ENCODE measurements around the gene METTL21C. TPM values are rescaled to one million over a fixed set of nuclear protein-coding genes. Genes with fewer than 3 reads are reported as not detected.

METTL21C gene
- polyA plus RNA-seq, 3 donors, result not detected

DNA sequence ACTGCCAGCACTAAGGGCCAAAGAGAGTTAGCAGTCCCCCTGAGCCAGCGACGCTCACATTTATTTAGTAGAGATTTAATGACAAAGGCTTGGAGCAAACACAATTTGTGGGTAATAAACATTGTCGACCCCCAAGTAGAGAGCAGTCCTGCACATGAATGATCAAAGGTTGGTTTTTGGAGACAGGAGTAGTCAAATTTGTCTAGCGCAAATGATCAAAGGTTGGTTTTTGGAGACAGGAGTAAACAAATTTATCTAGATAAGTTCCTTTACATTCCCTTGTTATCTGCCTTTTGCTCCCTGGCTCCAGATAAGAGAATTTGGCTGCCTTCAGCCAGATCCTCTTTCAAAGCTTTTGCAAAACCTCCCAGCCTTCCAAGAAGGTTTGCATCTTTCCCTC is 26.9 kb downstream of the METTL21C start:
- H3K36me3 ChIP-seq (replicated peaks in 1 of 2; ENCODE audit: control insufficient read depth in 1 of 2, insufficient read depth in 2 of 2, low read length in 2 of 2), result peaks cover 78 to 99% of the 10 kb centered on the region in 2 donors
- 100% methylated on average over 3 of the region's 4 CpGs for WGBS (ENCODE audit: insufficient coverage)
- H3K27ac Mint-ChIP-seq, result peak overlapping the region in 1 of 7 donors; percentile 1
- intact Hi-C loops (cut with micrococcal nuclease), result no loop called here
- no peaks in the 10 kb centered on the region for H3K27me3 ChIP-seq (ENCODE audit: control insufficient read depth in 2 of 2, insufficient read depth in 2 of 2, low read length in 2 of 2)
- no peak for DNase-seq
- H3K4me1 ChIP-seq (ENCODE audit: control insufficient read depth in 1 of 2, insufficient read depth in 2 of 2, low read length in 2 of 2), result no peaks in the 10 kb centered on the region
- no peak overlapping the region for H3K4me3 ChIP-seq (replicated peaks in 1 of 3; ENCODE audit: low read depth in 2 of 3, low read length in 3 of 3)
- peaks cover 85 to 89% of the 10 kb centered on the region in 2 donors for H3K36me3 Mint-ChIP-seq
- H3K9me3 ChIP-seq (replicated peaks in 1 of 2; ENCODE audit: control insufficient read depth in 1 of 2, insufficient read depth in 1 of 2, low read length in 2 of 2), result peaks cover 5 to 6% of the 10 kb centered on the region in 2 donors
- H3K4me3 Mint-ChIP-seq, result no peak overlapping the region
- H3K9me3 Mint-ChIP-seq, result peaks cover 1 to 13% (median 6%) of the 10 kb centered on the region in 7 donors
- TF ChIP-seq, protein P1, sequence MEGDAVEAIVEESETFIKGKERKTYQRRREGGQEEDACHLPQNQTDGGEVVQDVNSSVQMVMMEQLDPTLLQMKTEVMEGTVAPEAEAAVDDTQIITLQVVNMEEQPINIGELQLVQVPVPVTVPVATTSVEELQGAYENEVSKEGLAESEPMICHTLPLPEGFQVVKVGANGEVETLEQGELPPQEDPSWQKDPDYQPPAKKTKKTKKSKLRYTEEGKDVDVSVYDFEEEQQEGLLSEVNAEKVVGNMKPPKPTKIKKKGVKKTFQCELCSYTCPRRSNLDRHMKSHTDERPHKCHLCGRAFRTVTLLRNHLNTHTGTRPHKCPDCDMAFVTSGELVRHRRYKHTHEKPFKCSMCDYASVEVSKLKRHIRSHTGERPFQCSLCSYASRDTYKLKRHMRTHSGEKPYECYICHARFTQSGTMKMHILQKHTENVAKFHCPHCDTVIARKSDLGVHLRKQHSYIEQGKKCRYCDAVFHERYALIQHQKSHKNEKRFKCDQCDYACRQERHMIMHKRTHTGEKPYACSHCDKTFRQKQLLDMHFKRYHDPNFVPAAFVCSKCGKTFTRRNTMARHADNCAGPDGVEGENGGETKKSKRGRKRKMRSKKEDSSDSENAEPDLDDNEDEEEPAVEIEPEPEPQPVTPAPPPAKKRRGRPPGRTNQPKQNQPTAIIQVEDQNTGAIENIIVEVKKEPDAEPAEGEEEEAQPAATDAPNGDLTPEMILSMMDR (IDR thresholded peaks at IDR 0.05), result no peak
- H3K27ac ChIP-seq (ENCODE audit: low read depth in 1 of 2, low read length in 2 of 2), result no peak overlapping the region
- H2AFZ ChIP-seq (ENCODE audit: insufficient read depth, low read depth, low read length, poor library complexity, severe bottlenecking), result no peak overlapping the region
- H3K9ac ChIP-seq (ENCODE audit: insufficient read depth, low read length, poor library complexity, severe bottlenecking), result no peak overlapping the region
- no peaks in the 10 kb centered on the region for H3K79me2 ChIP-seq (ENCODE audit: insufficient read depth, low read length)
- no peaks in the 10 kb centered on the region for H3K4me1 Mint-ChIP-seq
- no peaks in the 10 kb centered on the region for H4K20me1 ChIP-seq (ENCODE audit: insufficient read depth, low read length)
- H3K4me2 ChIP-seq (replicated peaks; ENCODE audit: extremely low read depth, low read length, poor library complexity, severe bottlenecking), result no peak overlapping the region
- no peaks in the 10 kb centered on the region for H3K27me3 Mint-ChIP-seq (ENCODE audit: low read depth in 3 of 3)

DNA sequence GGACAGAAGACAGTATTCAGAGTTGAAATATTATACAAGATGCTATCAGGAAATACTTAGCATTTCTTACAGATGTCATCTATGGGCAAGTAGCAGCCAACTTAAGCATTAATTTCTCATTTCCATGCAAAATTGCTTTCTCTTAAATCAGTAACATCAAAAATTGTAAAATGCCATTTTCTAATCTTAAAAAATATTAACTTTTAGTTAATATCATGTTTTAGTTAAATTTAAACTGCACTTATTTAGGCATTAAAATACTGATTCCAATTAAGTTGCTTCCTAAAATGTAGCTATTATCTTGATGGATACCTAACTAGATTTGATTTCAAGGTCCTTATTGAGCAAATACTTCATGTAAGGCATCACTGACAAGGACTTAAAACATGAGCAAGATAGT is 27.8 kb downstream of the METTL21C start:
- Histone ChIP-seq H3K4me3 (replicated peaks in 1 of 3; ENCODE audit: low read depth in 2 of 3, low read length in 3 of 3) (no peak overlapping the region), H2AFZ (ENCODE audit: insufficient read depth, low read depth, low read length, poor library complexity, severe bottlenecking) (no peak overlapping the region), H3K4me2 (replicated peaks; ENCODE audit: extremely low read depth, low read length, poor library complexity, severe bottlenecking) (no peak overlapping the region), H3K27me3 (ENCODE audit: control insufficient read depth in 2 of 2, insufficient read depth in 2 of 2, low read length in 2 of 2) (no peaks in the 10 kb centered on the region), H3K4me1 (ENCODE audit: control insufficient read depth in 1 of 2, insufficient read depth in 2 of 2, low read length in 2 of 2) (no peaks in the 10 kb centered on the region), H4K20me1 (ENCODE audit: insufficient read depth, low read length) (no peaks in the 10 kb centered on the region), H3K9ac (ENCODE audit: insufficient read depth, low read length, poor library complexity, severe bottlenecking) (no peak overlapping the region), H3K36me3 (replicated peaks in 1 of 2; ENCODE audit: control insufficient read depth in 1 of 2, insufficient read depth in 2 of 2, low read length in 2 of 2) (peaks cover 72 to 98% of the 10 kb centered on the region in 2 donors), H3K9me3 (replicated peaks in 1 of 2; ENCODE audit: control insufficient read depth in 1 of 2, insufficient read depth in 1 of 2, low read length in 2 of 2) (peaks cover 5 to 6% of the 10 kb centered on the region in 2 donors), H3K79me2 (ENCODE audit: insufficient read depth, low read length) (no peaks in the 10 kb centered on the region), H3K27ac (ENCODE audit: low read depth in 1 of 2, low read length in 2 of 2) (no peak overlapping the region)
- no peak for DNase-seq
- Mint-ChIP-seq H3K36me3 (peaks cover 78 to 85% of the 10 kb centered on the region in 2 donors), H3K4me1 (no peaks in the 10 kb centered on the region), H3K27ac (no peak overlapping the region), H3K27me3 (ENCODE audit: low read depth in 3 of 3) (no peaks in the 10 kb centered on the region), H3K4me3 (no peak overlapping the region), H3K9me3 (peaks cover 1 to 13% (median 6%) of the 10 kb centered on the region in 7 donors)
- intact Hi-C loops (cut with micrococcal nuclease), result no loop called here
- TF ChIP-seq, protein P1 (IDR thresholded peaks at IDR 0.05), result no peak

All from CD14-positive monocyte (primary cell).